ENCODE data around the gene CNPY2.

DNA sequence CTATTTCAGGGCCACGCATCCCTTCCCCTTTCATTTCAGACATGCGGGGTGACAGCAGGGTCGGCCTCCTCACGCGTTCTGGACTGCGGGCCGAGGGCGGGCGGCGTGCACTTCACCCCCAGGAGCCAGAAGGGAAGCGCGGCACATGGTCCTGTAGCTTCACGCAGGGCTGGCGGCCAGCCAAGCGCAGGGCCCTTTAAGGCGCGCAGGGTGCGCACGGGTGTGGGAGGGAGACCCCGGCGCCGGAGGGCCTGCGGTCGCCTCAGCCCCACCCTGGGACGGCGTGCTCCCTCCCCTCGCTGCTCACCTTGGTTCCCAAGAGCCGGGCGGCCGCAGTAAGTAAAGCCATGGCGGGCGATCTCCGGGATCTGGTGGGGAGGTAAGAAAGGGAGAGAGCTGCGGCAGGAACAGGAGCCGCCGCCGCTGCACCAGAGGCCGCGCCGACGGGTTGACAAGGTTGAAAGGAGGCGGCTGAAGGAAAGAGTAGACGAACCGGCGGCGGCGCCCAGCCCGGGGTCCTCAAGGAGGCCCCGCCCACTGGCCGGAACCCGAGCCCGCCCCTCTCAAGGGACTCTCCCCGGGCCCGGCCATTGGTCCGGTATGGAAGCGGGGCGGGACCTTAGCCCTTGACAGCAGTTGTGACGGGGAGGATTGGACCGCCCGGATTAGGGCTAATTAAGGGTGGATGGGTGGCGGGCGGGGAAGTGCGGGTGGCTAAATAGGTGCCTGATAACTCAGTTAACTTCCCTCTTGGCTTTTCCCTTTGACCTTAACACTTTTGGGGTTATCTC, 15.7 kb downstream of the CNPY2 start, which contains the start of gene CS:
- TF ChIP-seq CTCF (IDR thresholded peaks at IDR 0.05) (no peak), EP300 (IDR thresholded peaks at IDR 0.05) (no peak), POLR2A (IDR thresholded peaks at IDR 0.05) (peak in 2 of 4 donors; percentile 7 to 67)

Measured in stomach (tissue), 4 donors.